SK-N-SH (cell line): Measurements from ENCODE around the gene DACH1. TPM values are rescaled to one million over a fixed set of nuclear protein-coding genes. Genes with fewer than 3 reads are reported as not detected.

ENCODE experiments used
- CTCF ChIA-PET: fragments of 300-600, 350-600 bp; formaldehyde crosslinking; extraction: SDS; loops from one replicate; lab custom pipeline; 2021; lab: Yijun Ruan, JAX
- POLR2A ChIA-PET: fragments of 350-600 bp; sonication (Branson Sonifier 250); formaldehyde crosslinking; extraction: SDS; loops from one replicate; lab custom pipeline; 2020; ENCODE audit warnings: antibody characterized with exemption, inconsistent platforms; lab: Yijun Ruan, JAX
- DNase-seq: peaks from one replicate; pipeline ENCODE4 v3.0.0; 2012
- H2AFZ ChIP-seq: fragments of 200-600 bp; sonication (generic); 2 replicates; pipeline ENCODE4 v1.8.1; 2016; ENCODE audit warnings: antibody characterized with exemption, mild to moderate bottlenecking, low read depth
- H3F3A ChIP-seq: fragments of 200-600 bp; sonication (generic); replicated peaks from 2 replicates; pipeline ENCODE3; 2016; ENCODE audit warnings: antibody characterized with exemption, mild to moderate bottlenecking; ENCODE audit not compliant: insufficient read depth
- H3K27ac ChIP-seq, 2 experiments: fragments of 200-500 bp in 1 of 2; fragments of 200-600 bp in 1 of 2; sonication (Bioruptor generic) in 1 of 2; sonication (generic), shearing (Covaris generic) in 1 of 2; 2 replicates each; pipeline versions ENCODE4 v1.5.1 to v1.6.1; 2014 to 2016; ENCODE audit warnings: low read depth in 2 of 2, inconsistent platforms in 1 of 2, low read length in 1 of 2, mild to moderate bottlenecking in 1 of 2, mixed read lengths in 1 of 2
- H3K27me3 ChIP-seq: fragments of 200-600 bp; sonication (generic), shearing (Covaris generic); 2 replicates; pipeline ENCODE4 v1.6.1; 2016; ENCODE audit warnings: mixed run types; ENCODE audit not compliant: insufficient read depth
- H3K36me3 ChIP-seq, 2 experiments: fragments of 200-500 bp in 1 of 2; fragments of 200-600 bp in 1 of 2; sonication (Bioruptor generic) in 1 of 2; sonication (generic) in 1 of 2; replicated peaks in 1 of 2; 2 replicates each; pipeline versions ENCODE3 to v1.5.1; 2014 to 2016; ENCODE audit warnings: low read length in 1 of 2, mild to moderate bottlenecking in 1 of 2; ENCODE audit not compliant: insufficient read depth in 2 of 2, control insufficient read depth in 1 of 2
- H3K4me1 ChIP-seq, 2 experiments: fragments of 200-500 bp in 1 of 2; fragments of 200-600 bp in 1 of 2; sonication (Bioruptor generic) in 1 of 2; sonication (generic), shearing (Covaris generic) in 1 of 2; 2 replicates each; pipeline versions ENCODE4 v1.5.1 to v1.6.1; 2014 to 2016; ENCODE audit warnings: low read depth in 1 of 2, low read length in 1 of 2, mixed run types in 1 of 2; ENCODE audit not compliant: insufficient read depth in 2 of 2, control insufficient read depth in 1 of 2
- H3K4me2 ChIP-seq: fragments of 200-600 bp; sonication (generic), shearing (Covaris generic); 2 replicates; pipeline ENCODE4 v1.6.1; 2017; ENCODE audit warnings: mixed run types
- H3K4me3 ChIP-seq, 2 experiments: fragments of 200-500 bp in 1 of 2; fragments of 200-600 bp in 1 of 2; sonication (Bioruptor generic) in 1 of 2; sonication (generic), shearing (Covaris generic) in 1 of 2; 2 replicates each; pipeline versions ENCODE4 v1.5.1 to v1.8.1; 2014 to 2016; ENCODE audit warnings: low read depth in 2 of 2, inconsistent platforms in 1 of 2, low read length in 1 of 2, mild to moderate bottlenecking in 1 of 2, mixed read lengths in 1 of 2, moderate library complexity in 1 of 2
- H3K79me2 ChIP-seq: fragments of 200-600 bp; sonication (generic); 2 replicates; pipeline ENCODE4 v1.8.1; 2017; ENCODE audit warnings: mild to moderate bottlenecking; ENCODE audit not compliant: insufficient read depth
- H3K9ac ChIP-seq: fragments of 200-600 bp; sonication (generic); 2 replicates; pipeline ENCODE4 v1.6.1; 2017; ENCODE audit warnings: mixed run types
- H3K9me2 ChIP-seq: fragments of 200-600 bp; sonication (generic); 2 replicates; pipeline ENCODE4 v1.6.1; 2017; ENCODE audit warnings: mixed run types
- H3K9me3 ChIP-seq: fragments of 200-600 bp; sonication (generic); 2 replicates; pipeline ENCODE4 v1.6.1; 2017; ENCODE audit warnings: mixed run types, mild to moderate bottlenecking, moderate library complexity
- H4K20me1 ChIP-seq: fragments of 200-600 bp; sonication (generic); 2 replicates; pipeline ENCODE4 v1.6.1; 2017; ENCODE audit warnings: mild to moderate bottlenecking, mixed run types; ENCODE audit not compliant: insufficient read depth
- CHD2 ChIP-seq: fragments of 150-350 bp; IDR thresholded peaks from 2 replicates; pipeline ENCODE4 v1.6.1; 2018; ENCODE audit warnings: low read length; ENCODE audit not compliant: partially characterized antibody
- EP300 ChIP-seq, 2 experiments: IDR thresholded peaks; 2 replicates each; pipeline versions ENCODE4 v1.4.0 to v1.6.1; 2012; ENCODE audit warnings: borderline replicate concordance in 1 of 2, low read depth in 1 of 2, low read length in 1 of 2
- FOSL2 ChIP-seq: IDR thresholded peaks from 2 replicates; pipeline ENCODE4 v1.4.0; 2012; ENCODE audit warnings: low read depth, mild to moderate bottlenecking, moderate library complexity, borderline replicate concordance
- JUND ChIP-seq: IDR thresholded peaks from 2 replicates; pipeline ENCODE4 v1.4.0; 2012
- MXI1 ChIP-seq: IDR thresholded peaks from 2 replicates; pipeline ENCODE4 v1.6.1; 2012; ENCODE audit warnings: mild to moderate bottlenecking, low read depth, low read length, improper control_type of control experiment
- NRF1 ChIP-seq: IDR thresholded peaks from 2 replicates; pipeline ENCODE4 v1.6.1; 2012; ENCODE audit warnings: low read depth, mild to moderate bottlenecking, low read length
- RAD21 ChIP-seq: IDR thresholded peaks from 2 replicates; pipeline ENCODE4 v1.6.1; 2012; ENCODE audit warnings: mild to moderate bottlenecking, low read length
- RCOR1 ChIP-seq: fragments of 150-350 bp; IDR thresholded peaks from 2 replicates; pipeline ENCODE4 v1.6.1; 2017; ENCODE audit warnings: antibody characterized with exemption, low read length
- RXRA ChIP-seq: IDR thresholded peaks from 2 replicates; pipeline ENCODE4 v1.4.0; 2012; ENCODE audit warnings: low read depth, mild to moderate bottlenecking, borderline replicate concordance
- SMC3 ChIP-seq: IDR thresholded peaks from 2 replicates; pipeline ENCODE4 v1.6.1; 2012; ENCODE audit warnings: low read depth, low read length, improper control_type of control experiment
- TAF1 ChIP-seq: IDR thresholded peaks from 2 replicates; pipeline ENCODE4 v1.6.1; 2012; ENCODE audit warnings: low read depth, mild to moderate bottlenecking, low read length, moderate library complexity, borderline replicate concordance
- TCF12 ChIP-seq: IDR thresholded peaks from 2 replicates; pipeline ENCODE4 v1.4.0; 2012
- TEAD4 ChIP-seq: IDR thresholded peaks from 2 replicates; pipeline ENCODE4 v1.4.0; 2012; ENCODE audit warnings: mild to moderate bottlenecking, borderline replicate concordance; ENCODE audit not compliant: insufficient read depth
- WGBS: methylation state at CpG from one replicate; pipeline ENCODE4 v1.1.6; 2017; ENCODE audit warnings: low lambda C conversion rate; 5-methylcytosine and 5-hydroxymethylcytosine counted together
- polyA plus RNA-seq, 3 experiments: library from polyadenylated mRNA; depleted of rRNA; stranded (reverse); fragments of >200 nt; gene quantifications; 2 replicates each; pipeline ENCODE4 v1.2.3, GENCODE V29; 2012
- TF ChIP-seq, protein P1 (sequence below): IDR thresholded peaks from 2 replicates; pipeline ENCODE4 v1.6.1; 2012; ENCODE audit warnings: mild to moderate bottlenecking, low read depth, low read length, moderate library complexity
- TF ChIP-seq, protein P2 (sequence below): fragments of 150-350 bp; IDR thresholded peaks from 2 replicates; pipeline ENCODE4 v1.6.1; 2016; ENCODE audit warnings: mild to moderate bottlenecking, low read depth, low read length
- TF ChIP-seq, protein P3 (sequence below): IDR thresholded peaks from 2 replicates; pipeline ENCODE4 v1.4.0; 2012; ENCODE audit warnings: low read depth, borderline replicate concordance

The DACH1 gene
- polyA plus RNA-seq, 1 of the 3 experiments (the other 2 are of a cell fraction), result 0.21 TPM

DNA sequence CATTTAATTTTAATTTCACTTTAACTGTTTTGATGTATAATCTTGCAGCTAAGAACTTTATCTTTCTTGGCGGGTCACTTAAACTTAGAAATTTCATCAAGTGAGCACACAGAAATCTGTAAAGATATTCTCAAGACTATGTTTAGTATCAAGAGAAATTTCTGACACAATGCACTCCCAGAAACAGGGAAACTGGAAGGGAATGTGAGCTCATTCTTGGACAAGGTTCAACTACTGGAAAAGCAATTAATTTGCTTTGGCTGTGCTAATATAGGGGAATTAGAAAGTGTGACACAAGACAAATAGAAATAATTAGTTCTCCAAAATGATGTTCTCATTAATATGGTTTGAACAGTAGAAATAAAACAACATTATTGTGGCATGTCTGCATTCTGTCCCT lies 402.3 kb downstream of the DACH1 start:
- Histone ChIP-seq H3K9me2 (no peaks in the 10 kb centered on the region), H3F3A (no peaks in the 10 kb centered on the region), H3K27me3 (no peaks in the 10 kb centered on the region), H3K4me2 (no peak overlapping the region), H3K27ac (no peak overlapping the region), H3K36me3 (no peaks in the 10 kb centered on the region), H3K4me1 (no peaks in the 10 kb centered on the region; a peak in 1 of 4 replicates), H4K20me1 (no peaks in the 10 kb centered on the region), H3K79me2 (no peaks in the 10 kb centered on the region), H3K4me3 (no peak overlapping the region), H2AFZ (no peak overlapping the region), H3K9ac (no peak overlapping the region), H3K9me3 (no peaks in the 10 kb centered on the region)
- 97% methylated on average over 1 of the region's 1 CpG for WGBS
- TF ChIP-seq RCOR1, result no peak
- CTCF ChIA-PET, result no interaction called here
- DNase-seq, result no peak
- POLR2A ChIA-PET, result no interaction called here

DNA sequence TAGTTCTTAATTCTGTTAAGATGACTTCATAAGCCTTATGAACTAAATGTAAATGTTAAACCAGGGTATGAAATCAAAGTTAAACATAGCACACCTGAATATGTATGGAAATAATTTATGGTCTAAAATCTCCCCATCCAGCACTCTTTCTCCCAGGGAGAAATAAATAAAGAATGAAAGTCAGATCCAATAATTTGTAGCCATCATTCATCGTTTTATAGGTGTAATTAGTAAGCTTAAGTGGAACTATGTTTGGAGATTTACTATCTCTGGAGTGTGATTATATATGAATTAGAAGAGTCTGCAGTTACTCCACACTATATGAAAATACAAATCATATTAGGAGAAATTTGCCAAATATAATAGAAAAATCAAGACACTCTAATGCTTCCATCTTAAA lies 405.1 kb downstream of the DACH1 start:
- 50% methylated on average over 1 of the region's 1 CpG for WGBS
- H3K4me3 ChIP-seq, result no peak overlapping the region
- ChIA-PET POLR2A (no interaction called here), CTCF (no interaction called here)
- no peaks in the 10 kb centered on the region; a peak in 1 of 4 replicates for H3K4me1 ChIP-seq
- no peaks in the 10 kb centered on the region for H3K9me3 ChIP-seq
- H2AFZ ChIP-seq, result no peak overlapping the region
- no peak for DNase-seq
- no peak for TF ChIP-seq TEAD4
- TF ChIP-seq CHD2, result no peak
- no peak for TF ChIP-seq FOSL2
- TF ChIP-seq EP300 (IDR thresholded peaks at IDR 0.05; ENCODE audit: borderline replicate concordance in 1 of 2, low read depth in 1 of 2, low read length in 1 of 2), result no peak
- no peak for TF ChIP-seq RCOR1
- no peak for TF ChIP-seq RAD21
- no peak for TF ChIP-seq JUND
- TF ChIP-seq MXI1, result no peak
- TF ChIP-seq RXRA, result no peak
- TF ChIP-seq, protein P1, sequence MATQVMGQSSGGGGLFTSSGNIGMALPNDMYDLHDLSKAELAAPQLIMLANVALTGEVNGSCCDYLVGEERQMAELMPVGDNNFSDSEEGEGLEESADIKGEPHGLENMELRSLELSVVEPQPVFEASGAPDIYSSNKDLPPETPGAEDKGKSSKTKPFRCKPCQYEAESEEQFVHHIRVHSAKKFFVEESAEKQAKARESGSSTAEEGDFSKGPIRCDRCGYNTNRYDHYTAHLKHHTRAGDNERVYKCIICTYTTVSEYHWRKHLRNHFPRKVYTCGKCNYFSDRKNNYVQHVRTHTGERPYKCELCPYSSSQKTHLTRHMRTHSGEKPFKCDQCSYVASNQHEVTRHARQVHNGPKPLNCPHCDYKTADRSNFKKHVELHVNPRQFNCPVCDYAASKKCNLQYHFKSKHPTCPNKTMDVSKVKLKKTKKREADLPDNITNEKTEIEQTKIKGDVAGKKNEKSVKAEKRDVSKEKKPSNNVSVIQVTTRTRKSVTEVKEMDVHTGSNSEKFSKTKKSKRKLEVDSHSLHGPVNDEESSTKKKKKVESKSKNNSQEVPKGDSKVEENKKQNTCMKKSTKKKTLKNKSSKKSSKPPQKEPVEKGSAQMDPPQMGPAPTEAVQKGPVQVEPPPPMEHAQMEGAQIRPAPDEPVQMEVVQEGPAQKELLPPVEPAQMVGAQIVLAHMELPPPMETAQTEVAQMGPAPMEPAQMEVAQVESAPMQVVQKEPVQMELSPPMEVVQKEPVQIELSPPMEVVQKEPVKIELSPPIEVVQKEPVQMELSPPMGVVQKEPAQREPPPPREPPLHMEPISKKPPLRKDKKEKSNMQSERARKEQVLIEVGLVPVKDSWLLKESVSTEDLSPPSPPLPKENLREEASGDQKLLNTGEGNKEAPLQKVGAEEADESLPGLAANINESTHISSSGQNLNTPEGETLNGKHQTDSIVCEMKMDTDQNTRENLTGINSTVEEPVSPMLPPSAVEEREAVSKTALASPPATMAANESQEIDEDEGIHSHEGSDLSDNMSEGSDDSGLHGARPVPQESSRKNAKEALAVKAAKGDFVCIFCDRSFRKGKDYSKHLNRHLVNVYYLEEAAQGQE, result no peak
- no peak for TF ChIP-seq NRF1
- TF ChIP-seq TAF1, result no peak
- no peak for TF ChIP-seq TCF12
- TF ChIP-seq SMC3, result no peak
- TF ChIP-seq, protein P2, sequence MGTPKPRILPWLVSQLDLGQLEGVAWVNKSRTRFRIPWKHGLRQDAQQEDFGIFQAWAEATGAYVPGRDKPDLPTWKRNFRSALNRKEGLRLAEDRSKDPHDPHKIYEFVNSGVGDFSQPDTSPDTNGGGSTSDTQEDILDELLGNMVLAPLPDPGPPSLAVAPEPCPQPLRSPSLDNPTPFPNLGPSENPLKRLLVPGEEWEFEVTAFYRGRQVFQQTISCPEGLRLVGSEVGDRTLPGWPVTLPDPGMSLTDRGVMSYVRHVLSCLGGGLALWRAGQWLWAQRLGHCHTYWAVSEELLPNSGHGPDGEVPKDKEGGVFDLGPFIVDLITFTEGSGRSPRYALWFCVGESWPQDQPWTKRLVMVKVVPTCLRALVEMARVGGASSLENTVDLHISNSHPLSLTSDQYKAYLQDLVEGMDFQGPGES, result no peak
- TF ChIP-seq, protein P3, sequence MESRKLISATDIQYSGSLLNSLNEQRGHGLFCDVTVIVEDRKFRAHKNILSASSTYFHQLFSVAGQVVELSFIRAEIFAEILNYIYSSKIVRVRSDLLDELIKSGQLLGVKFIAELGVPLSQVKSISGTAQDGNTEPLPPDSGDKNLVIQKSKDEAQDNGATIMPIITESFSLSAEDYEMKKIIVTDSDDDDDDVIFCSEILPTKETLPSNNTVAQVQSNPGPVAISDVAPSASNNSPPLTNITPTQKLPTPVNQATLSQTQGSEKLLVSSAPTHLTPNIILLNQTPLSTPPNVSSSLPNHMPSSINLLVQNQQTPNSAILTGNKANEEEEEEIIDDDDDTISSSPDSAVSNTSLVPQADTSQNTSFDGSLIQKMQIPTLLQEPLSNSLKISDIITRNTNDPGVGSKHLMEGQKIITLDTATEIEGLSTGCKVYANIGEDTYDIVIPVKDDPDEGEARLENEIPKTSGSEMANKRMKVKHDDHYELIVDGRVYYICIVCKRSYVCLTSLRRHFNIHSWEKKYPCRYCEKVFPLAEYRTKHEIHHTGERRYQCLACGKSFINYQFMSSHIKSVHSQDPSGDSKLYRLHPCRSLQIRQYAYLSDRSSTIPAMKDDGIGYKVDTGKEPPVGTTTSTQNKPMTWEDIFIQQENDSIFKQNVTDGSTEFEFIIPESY, result no peak
- no peaks in the 10 kb centered on the region for H3F3A ChIP-seq
- no peak overlapping the region for H3K4me2 ChIP-seq
- no peak overlapping the region for H3K27ac ChIP-seq
- H3K79me2 ChIP-seq, result no peaks in the 10 kb centered on the region
- no peaks in the 10 kb centered on the region for H3K9me2 ChIP-seq
- H3K27me3 ChIP-seq, result no peaks in the 10 kb centered on the region
- H3K36me3 ChIP-seq, result no peaks in the 10 kb centered on the region
- H4K20me1 ChIP-seq, result no peaks in the 10 kb centered on the region
- no peak overlapping the region for H3K9ac ChIP-seq
